IPS-NIHi11 (cell line): ENCODE results near the gene HPSE2.

Experiments
- DNase-seq: peaks from one replicate; pipeline ENCODE4 v3.0.0; 2012; ENCODE audit warnings: mixed read lengths, low spot score

The HPSE2 gene

DNA sequence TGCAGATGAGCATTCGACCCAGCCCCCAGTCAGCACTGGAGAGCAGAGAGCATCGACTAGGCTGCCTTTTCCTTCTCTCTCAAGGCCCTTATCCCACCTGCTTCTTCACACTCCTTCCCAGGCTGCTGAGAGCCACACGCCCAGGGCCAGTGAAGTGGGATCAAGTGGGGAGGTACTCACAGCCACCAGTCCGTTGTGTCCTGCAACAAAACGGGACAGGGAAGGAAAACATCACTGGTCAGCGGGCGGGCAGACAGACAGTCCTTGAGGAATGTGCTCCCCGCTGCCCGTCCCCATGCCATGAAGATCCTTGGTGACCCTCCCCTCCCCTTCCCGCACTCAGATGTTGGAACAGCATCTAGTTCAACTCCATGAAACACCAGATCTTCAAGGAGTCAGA, 824.9 kb downstream of the HPSE2 start:
- DNase-seq, result no peak

DNA sequence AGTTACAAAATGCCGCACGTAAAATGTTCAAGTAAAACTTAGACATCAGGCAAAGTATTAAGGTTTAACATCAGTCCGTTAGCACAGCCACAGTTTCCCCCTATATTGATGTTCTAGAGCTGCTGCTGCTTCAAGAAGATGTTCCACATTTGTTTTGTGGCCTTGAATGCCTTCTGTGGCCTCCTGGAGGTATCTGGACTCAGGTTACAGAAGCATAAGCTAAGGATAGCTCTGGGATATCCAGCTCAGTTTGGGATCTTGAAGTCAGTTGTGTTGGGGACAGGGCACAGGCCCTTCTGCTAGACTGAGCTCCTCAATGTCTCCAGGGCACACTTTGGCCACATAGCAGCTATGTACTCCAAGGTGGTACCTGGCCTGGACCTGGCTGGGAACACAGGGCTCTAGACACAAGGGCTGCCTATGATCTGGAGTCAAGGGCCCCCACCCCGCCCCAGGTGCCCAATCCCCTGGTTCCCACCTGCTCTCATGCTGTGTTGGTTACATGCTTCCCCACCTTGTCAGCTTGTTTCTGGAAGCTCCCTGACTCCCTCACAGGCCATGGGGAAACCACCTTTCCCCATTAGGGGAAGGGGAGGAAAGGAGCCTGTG, 825.4 kb downstream of the HPSE2 start:
- DNase-seq, result no peak

DNA sequence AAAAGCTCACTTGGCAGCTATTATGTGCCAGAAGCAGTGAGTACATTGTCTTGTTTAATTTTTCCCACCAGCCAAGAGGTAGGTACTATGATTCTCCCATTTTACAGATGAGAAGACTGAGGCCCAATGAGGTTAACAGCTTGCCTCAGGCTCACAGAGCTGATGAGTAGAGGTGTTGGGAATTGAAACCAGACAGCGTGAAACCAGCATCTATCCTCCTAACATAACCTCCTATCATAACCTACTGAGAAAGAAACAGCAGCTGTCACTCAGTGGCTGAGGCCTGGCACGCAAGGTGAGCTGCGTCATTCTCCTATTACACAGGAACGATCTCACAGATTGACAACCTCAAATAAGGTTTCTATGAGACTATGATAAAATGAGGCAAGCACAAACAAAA, 826.9 kb downstream of the HPSE2 start:
- DNase-seq, result no peak

DNA sequence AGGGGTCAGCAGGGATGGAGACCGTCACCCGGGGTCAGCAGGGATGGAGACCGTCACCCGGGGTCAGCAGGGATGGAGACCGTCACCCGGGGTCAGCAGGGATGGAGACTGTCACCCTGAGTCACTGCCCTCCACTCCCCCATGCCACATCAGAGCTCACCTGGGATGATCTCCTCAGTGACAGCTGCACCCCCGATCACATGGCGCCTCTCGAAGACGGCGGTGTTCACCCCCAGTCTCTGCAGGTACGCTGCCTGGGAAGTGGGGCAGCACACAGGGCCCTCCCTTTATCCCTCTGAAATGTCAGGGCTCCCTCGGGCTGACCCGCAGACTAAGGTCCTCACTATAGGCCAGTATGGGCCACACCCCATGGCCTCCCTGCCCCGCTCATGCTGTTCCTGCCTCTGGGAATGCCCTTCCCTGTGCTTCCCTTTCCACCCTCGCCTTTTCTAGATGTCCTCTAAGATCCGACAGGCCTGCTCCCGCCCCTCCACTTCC, 827.9 kb downstream of the HPSE2 start:
- no peak for DNase-seq
